SIG-M5 treated with dmso at 0.1 percent for 504 hours (cell line): Measurements from ENCODE around the gene CHCHD1.
"Not testable (repeated sequence)": the region's sequence is repeated elsewhere in the genome, so short reads cannot be mapped to it uniquely, and the experiment has no call there.

Experiments
- DNase-seq: peaks from one replicate; lab custom pipeline; 2025; ENCODE audit not compliant: unreplicated experiment; lab: John Stamatoyannopoulos, UW

The CHCHD1 gene

DNA sequence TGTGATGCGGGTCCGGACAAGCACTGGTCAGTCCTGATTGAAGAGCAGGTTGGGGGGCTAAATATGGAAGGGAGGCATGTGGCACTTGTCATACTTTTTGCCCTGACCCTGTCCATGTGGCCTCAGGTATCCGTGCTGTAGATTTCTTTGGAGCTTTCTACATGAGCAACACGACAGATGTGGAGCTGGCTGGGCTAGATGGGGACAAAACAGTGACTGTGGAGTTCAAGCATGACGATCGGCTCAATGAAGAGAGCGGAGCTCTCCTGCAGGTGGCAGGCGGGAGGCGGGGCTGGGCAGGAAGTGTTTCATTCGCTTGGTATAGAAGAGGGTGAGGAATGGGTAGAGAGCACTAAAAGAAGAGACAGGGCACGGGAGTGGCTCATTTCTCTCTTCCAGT lies 13.0 kb upstream of the CHCHD1 start:
- no peak for DNase-seq

DNA sequence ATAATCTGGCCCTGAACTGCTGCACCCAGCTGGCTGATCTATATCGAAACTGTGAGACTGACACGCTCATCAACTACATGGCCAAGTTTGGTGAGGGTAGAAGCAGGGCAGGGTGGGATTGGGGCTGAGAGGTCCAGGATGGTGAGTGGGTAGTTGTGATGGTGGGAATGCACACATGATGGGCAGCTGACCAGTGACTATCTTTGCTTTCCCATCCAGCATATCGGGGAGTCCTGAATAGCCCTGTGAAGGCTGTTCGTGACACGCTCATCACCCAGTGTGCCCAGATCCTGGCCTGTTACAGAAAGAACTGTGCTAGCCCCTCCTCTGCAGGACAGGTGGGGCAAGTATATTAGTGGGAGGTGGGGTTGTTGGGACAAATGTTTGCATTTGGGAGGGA lies 12.5 kb upstream of the CHCHD1 start:
- DNase-seq = no peak

DNA sequence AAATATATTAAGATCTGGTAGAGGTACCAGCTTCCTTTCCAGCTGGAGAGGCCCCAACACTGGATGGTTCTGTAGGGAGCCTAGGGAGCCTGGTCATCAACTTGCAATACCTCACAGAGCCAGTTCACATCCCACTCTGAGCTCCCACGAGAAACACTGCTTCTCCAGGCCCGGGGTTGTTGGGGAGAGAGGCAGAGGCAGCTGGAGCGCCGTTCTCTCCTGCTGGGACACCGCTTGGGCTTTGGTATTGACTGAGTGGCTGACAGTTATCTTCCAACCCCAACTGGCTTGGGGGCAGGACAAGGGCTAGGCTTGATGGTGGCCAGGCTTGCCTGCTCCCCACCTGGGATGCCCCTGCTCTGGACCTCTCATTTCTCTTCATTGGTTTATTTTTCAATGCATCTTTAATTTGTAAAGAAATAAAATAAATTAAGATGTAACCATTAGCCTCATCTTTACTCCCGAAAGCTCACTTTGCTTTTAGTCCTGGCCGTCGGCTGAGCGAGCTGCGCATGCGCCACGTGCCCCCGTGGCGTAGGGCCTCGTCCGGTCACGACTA lies 10.0 kb upstream of the CHCHD1 start:
- peak; percentile 12 for DNase-seq

DNA sequence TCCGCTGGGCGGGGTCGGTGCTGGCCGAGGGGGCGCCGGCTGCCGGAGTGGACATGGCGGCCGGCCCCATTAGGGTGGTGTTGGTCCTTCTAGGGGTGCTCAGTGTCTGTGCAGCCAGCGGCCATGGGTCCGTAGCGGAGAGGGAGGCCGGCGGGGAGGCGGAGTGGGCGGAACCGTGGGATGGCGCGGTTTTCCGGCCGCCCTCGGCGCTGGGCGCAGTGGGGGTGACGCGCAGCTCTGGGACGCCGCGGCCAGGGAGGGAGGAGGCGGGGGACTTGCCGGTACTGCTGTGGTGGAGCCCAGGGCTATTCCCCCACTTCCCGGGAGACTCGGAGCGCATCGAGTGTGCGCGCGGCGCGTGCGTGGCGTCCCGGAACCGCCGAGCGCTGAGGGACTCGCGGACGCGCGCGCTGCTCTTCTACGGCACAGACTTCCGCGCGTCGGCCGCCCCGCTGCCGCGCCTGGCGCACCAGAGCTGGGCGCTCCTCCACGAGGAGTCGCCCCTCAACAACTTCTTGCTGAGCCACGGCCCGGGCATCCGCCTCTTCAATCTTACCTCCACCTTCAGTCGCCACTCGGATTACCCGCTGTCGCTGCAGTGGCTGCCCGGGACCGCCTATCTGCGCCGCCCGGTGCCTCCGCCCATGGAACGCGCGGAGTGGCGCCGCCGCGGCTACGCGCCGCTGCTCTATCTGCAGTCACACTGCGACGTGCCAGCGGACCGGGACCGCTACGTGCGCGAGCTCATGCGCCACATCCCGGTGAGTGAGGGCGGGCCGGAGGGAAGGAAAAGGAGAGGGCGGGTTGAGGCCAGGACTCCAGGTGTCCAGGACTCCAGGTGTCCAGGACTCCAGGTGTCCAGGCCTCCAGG lies 9.3 kb upstream of the CHCHD1 start:
- peak; percentile 66 for DNase-seq

DNA sequence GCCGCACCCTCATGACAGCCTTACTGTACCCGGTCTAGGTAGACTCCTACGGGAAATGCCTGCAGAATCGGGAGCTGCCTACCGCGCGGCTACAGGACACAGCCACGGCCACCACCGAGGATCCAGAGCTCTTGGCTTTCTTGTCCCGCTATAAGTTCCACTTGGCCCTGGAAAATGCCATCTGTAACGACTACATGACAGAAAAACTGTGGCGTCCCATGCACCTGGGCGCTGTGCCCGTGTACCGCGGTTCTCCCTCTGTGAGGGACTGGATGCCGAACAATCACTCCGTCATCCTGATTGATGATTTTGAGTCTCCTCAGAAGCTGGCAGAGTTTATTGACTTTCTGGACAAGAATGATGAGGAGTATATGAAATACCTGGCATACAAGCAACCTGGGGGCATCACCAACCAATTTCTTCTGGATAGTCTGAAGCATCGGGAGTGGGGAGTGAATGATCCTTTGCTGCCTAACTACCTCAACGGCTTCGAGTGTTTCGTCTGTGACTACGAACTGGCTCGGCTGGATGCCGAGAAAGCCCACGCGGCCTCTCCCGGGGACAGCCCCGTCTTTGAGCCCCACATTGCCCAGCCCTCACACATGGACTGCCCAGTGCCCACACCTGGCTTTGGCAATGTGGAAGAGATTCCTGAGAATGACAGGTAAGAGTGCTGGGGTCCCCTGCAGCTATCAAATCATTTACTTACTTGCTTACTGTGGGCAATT lies 8.5 kb upstream of the CHCHD1 start:
- no peak for DNase-seq

DNA sequence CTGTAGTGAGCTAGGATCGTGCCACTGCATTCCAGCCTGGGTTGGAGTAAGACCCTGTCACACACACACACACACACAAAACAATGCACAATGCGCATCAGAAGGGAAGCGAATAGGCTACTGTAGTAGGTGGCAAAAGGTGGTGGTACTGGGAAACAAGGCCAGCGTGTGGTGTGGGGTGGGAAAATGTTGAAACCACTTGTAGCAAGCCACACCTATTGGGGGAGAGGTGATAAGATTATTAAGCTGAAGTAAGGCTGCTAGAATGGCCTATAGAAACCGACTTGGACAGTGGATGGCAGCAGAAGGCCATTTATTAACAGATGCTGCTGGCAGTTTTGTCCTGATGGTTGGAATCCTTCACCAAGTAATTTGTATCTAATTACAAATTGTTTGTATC lies 7.2 kb upstream of the CHCHD1 start:
- no peak for DNase-seq

DNA sequence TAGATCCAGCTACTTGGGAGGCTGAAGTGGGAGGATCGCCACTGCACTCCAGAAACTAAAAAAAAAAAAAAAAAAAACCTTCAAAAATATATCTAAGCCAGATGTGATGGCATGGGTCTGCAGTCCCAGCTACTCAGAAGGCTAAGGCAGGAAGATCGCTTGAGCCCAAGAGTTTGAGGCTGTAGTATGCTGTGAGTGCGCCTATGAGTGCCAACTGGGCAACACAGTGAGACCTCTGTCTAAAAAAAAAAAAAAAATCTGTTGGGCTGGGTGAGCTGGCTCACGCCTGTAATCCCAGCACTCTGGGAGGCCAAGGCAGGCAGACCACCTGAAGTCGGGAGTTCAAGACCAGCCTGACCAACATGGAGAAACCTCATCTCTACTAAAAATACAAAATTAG lies 2.8 kb upstream of the CHCHD1 start:
- DNase-seq = no peak

DNA sequence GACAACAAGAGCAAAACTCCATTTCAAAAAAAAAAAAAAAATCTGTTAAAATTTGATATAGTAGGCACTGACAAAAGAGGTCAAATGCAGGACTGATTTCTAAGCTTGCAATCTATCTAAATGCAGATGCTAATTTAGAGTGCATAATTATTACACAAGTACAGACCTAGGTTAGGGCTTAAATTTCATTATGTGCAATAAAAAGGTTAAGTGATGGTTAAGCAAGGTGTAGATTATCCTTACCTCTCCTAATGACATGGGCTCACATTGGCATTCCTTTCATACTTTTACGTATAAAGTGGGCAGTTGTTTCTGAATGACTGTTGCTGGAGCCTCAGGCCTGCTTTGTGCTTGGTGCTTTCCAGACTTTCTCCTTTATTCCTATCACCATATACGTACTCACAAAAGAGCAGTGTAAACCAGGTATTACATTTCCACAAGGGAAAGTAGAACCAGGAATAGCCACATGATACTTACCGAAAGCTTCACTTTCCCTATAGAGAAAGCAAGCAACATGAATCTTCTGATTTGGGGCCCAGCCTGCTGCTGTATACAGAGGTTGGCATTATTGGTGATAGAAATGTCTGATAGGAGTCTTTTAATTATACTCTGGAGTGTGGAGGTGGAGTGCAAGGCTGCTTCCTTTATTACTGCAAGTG lies 2.2 kb upstream of the CHCHD1 start:
- no peak for DNase-seq

DNA sequence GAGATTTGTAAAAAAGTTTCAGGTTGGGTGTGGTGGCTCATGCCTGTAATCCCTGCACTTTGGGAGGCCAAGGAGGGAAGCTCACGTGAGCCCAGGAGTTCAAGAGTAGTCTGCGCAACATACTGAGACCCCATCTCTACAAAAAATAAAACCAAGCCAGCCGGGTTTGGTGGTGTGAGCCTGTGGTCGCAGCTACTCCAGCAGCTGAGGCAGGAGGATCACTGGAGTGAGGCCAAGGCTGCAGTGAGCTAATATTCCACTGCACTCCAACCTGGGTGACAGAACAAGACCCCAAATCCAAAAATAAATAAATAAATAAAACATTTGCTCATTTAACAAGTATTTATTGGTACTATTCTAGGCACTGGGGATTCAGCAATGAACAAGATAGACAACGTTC lies 1.5 kb upstream of the CHCHD1 start:
- DNase-seq = no peak

DNA sequence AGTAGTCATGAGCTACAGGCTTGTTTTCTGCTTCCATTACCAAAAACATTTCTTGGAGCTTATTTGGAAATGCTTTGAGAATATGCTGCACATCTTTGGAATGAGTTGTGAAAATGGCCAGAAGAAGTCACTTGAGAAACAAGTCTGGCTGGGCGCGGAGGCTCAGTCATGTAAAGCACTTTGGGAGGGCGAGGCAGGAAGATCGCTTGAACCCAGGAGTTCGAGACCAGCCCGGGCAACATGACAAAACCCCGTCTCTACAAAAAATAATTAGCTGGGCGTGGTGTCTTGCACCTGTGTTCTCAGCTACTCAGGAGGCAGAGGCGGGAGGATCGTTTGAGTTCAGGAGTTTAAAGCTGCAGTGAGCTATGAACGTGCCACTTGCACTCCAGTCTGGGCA lies 882 bp upstream of the CHCHD1 start:
- no peak for DNase-seq

DNA sequence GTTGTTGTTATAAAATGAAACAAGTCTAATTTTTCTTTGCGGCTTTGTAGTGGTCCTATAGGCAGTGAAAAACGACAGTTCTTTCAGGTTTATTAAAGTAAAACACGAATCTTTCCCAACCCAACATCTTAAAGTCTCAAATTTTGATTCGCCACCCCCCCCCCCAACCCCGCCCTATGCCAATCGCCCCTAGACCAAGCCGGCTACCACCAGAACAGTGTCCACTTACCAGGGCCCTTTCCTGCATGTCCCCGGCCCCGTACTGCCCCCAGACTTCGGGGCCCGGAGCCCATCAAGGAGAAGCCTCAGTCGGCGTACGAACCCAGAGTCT lies 335 bp upstream of the CHCHD1 start:
- no peak for DNase-seq

DNA sequence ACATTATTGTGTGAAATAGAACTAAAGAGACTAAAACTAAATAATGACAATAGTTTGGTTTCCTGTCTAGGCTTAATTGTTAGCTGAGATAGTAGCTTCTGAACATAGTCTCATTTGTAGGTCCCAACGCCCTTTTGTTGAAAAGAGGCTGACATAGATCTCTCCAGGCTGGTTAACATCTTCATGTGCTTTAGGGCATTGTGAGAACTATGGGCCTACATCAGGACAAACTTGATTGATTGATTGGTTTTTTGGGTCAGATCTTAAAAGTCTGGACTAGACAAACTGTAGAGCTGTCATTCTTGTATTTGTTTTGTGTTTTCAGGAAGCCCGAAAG lies 869 bp downstream of the CHCHD1 start:
- no peak for DNase-seq

DNA sequence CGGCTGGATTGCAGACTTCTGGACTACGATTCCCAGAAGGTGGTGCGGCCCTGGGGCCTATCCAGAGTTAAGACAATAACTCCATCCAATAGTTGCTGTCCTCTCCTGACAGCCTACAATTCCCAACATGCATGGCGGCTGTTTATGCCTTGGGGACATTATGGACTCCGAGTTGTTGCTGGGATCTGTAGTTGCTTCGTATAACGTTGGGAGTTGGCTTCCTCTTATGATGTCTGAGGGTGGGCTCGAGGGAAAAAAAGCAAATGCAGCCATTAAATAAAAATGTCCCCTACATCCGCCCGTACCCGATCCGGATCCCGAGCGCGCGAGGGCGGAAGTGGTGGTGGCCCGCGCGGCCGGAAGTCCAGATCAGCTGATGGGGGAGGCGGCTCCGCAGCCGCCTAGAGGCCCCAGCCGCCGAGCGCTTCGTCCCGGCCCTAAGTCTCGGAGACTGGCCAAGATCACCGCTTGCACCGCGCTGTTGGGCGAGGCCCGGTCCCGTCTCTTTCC lies 3.4 kb downstream of the CHCHD1 start, which contains the start of gene ZSWIM8:
TSS of gene ZSWIM8 (plus strand) at position 396 of the 510 bp plus-strand sequence. CDS start 273 bp downstream, outside the sequence.
- peak; percentile 93 for DNase-seq

DNA sequence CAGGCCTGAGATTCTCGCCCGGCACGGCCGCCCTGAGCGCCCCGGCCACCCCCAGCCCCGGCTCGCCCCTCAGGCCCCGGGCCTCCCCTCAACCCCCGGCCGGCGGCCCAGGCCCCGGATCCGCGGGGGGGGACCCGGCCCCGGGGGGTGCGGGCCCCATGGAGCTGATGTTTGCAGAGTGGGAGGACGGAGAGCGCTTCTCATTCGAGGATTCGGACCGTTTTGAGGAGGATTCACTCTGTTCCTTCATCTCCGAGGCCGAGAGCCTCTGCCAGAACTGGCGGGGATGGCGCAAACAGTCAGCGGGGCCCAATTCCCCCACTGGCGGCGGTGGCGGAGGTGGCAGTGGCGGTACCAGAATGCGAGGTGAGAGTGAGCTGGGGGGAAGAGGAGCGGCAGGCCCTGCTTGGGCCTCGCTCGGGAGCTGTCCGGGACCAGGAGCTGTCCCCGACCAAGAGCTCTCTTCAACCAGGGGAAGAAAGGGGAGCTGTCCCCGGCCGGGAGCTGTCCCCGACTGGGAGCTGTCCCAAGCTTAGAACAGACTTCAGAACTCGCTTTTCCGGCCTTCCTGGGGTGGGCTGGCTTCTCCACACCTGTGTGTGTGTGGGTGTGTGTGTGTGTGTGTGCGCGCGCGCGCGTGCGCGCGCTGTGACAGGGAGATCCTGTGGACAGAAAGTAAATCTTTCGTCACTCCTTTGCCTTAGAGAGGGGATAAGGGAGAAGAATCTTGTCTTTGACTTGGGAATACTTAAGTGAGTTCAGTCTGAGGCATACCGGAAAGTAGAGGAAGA lies 4.1 kb downstream of the CHCHD1 start:
- peak; percentile 32 for DNase-seq

DNA sequence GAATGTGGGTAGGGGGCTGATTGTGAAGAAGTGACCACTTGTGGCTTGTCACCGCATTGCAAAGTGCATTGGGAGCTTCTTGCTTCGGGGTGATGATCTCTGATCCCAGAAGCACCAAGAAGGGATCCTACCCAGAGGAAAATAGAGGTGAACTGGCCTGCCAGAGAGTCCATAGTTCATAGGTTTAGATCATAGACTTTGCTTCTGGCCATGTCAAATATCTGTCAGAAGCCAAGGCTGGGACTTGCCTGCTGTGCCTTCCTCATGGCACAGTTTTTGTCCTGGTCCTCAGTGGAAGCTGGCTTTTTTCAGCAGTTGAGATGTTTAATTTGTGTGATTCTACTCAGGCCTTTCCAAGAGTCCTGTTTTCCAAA lies 4.7 kb downstream of the CHCHD1 start:
- no peak for DNase-seq

DNA sequence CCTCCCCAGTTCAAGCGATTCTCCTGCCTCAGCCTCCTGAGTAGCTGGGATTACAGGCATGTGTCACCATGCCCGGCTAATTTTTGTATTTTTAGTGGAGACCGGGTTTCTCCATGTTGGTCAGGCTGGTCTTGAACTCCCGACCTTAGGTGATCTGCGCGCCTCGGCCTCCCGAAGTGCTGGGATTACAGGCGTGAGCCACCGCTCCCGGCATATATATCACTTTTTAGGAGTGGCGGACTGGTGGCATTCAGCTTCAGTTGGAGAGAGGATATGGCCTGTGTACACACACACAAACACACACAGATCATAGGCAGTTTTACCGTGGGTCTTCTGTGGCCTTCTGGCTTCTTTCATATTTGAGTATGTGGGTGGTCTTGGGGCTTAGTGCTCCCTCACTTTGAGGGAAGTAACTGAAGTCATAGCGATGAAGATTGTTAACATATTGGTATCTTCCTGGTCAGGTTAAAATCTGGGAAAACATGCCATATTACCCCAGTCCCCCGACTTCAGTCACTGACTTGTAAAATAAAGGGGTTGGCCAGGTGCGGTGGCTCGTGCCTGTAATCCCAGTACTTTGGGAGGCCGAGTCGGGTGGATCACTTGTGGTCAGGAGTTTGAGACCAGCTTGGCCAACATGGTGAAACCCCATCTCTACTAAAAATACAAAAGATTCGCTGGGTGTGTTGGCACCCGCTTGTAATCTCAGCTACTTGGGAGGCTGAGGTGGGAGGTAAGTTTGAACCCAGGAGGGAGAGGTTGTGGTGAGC lies 5.4 kb downstream of the CHCHD1 start:
- DNase-seq = not testable (repeated sequence)

DNA sequence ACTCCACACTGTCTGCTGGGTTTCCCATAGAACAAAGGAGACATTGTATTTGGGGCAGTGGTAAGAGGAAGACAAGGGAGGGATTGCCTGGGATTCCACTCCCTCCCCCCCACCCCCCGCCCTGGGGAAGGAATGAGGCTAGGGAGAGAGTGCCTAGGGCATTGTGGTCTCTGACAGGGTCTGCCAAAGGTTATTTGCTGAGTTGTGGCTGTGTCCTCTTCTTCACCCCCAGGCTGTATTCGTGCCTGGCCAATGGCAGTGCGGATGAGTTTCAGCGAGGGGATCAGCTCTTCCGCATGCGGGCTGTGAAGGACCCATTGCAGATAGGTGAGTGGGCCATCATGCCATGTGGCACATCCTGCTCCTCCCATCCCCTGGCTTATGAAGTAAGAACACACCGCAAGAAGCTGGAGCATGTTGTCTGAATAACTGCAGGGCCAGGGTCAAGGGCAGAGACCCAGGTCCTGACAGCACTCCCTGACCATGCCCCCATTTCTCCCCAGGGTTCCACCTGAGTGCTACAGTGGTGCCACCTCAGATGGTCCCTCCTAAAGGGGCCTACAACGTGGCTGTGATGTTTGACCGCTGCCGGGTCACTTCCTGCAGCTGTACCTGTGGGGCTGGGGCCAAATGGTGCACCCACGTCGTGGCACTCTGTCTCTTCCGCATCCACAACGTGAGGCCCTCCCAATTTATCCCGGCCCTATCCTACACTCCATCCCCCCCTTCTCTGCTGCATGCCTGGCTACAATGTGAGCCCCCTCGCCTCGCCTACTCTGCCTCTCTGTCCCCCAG lies 7.2 kb downstream of the CHCHD1 start:
- DNase-seq = no peak

DNA sequence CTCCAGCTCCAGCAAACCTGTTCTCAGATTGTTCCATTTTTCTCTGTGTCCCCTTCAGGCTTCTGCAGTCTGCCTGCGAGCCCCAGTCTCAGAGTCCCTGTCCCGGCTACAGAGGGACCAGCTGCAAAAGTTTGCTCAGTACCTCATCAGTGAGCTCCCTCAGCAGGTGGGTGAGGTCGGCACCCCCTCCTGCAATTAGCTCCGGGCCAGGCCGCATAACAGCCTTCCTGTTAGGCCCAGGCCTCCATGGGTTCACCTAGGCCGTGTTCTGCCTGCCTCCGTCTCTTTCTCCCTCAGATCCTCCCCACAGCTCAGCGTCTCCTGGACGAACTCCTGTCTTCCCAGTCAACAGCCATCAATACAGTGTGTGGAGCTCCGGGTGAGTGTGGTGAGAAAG lies 7.8 kb downstream of the CHCHD1 start:
- no peak for DNase-seq

DNA sequence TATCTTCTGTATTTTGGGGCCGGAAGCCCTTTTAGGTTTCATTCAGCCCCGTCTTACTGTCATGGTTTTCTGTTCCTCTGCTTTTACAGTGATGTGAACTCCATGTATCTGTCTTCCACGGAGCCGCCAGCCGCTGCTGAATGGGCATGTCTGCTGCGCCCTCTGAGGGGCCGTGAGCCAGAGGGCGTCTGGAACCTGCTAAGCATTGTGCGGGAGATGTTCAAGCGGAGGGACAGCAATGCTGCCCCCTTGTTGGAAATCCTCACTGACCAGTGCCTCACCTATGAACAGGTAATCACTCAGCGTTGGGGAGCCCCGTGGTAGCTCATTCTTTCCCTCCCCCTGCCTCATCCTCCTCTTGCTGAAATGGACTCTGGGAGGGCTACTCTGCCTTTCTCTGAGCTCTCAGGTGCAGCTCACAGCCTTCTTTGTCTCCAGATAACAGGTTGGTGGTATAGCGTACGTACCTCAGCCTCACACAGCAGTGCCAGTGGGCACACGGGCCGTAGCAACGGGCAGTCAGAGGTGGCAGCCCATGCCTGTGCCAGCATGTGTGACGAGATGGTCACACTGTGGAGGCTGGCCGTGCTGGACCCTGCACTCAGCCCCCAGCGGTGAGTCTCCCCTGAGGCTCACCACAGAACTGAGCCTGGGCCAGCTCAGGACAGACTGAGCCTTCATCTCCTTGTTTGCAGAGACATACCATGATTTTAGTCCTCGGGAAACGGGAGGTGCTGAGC lies 9.2 kb downstream of the CHCHD1 start:
- DNase-seq = no peak
